Panc1 (cell line): ENCODE data around the gene LRMDA. TPM values are rescaled to one million over a fixed set of nuclear protein-coding genes. Genes with fewer than 3 reads are reported as not detected.

Experiments
- ATAC-seq: fragments of 200-7000 bp; cut with Tn5 transposase; 2 replicates; pipeline ENCODE4 v1.9.1; 2020; ENCODE audit warnings: mild to moderate bottlenecking, moderate library complexity
- BruUV-seq: library from RNA; stranded (reverse); fragments of 400-500 nt; replicated peaks from 2 replicates; lab custom pipeline; 2021; lab: Mats Ljungman, UMichigan
- CTCF ChIA-PET: fragments of 300-600 bp; sonication (Branson Sonifier 250); formaldehyde crosslinking; loops from one replicate; lab custom pipeline; 2022; ENCODE audit warnings: antibody characterized with exemption; lab: Charles Lee
- POLR2A ChIA-PET: fragments of 300-600 bp; sonication (Branson Sonifier 250); formaldehyde crosslinking; loops from one replicate; lab custom pipeline; 2022; ENCODE audit warnings: antibody characterized with exemption; lab: Charles Lee
- DNase-seq: peaks from one replicate; pipeline ENCODE4 v3.0.0-alpha.2; 2010; ENCODE audit warnings: low read depth, low spot score
- H3K27ac ChIP-seq: 2 replicates; pipeline ENCODE4 v1.5.1; 2011; ENCODE audit warnings: mild to moderate bottlenecking, low read length, inconsistent platforms
- H3K27me3 ChIP-seq: fragments of 200-500 bp; sonication (Bioruptor generic); 2 replicates; pipeline ENCODE4 v1.6.0; 2014; ENCODE audit warnings: low read length, inconsistent platforms; ENCODE audit not compliant: control insufficient read depth, insufficient read depth
- H3K36me3 ChIP-seq: fragments of 200-500 bp; sonication (Bioruptor generic); 2 replicates; pipeline ENCODE4 v1.5.1; 2014; ENCODE audit warnings: inconsistent platforms, mild to moderate bottlenecking, low read length, moderate library complexity; ENCODE audit not compliant: control insufficient read depth, insufficient read depth
- H3K4me1 ChIP-seq: 2 replicates; pipeline ENCODE4 v1.5.1; 2011; ENCODE audit warnings: inconsistent platforms, mild to moderate bottlenecking, low read length, moderate library complexity; ENCODE audit not compliant: control insufficient read depth, insufficient read depth
- H3K4me3 ChIP-seq, 2 experiments: 2 replicates each; pipeline ENCODE4 v1.5.1; 2011 to 2012; ENCODE audit warnings: low read depth in 2 of 2, low read length in 2 of 2, mild to moderate bottlenecking in 2 of 2, inconsistent platforms in 1 of 2, moderate library complexity in 1 of 2
- H3K9me3 ChIP-seq: fragments of 200-500 bp; sonication (Bioruptor generic); 2 replicates; pipeline ENCODE4 v1.5.1; 2014; ENCODE audit warnings: low read depth, mild to moderate bottlenecking, inconsistent platforms, low read length, moderate library complexity; ENCODE audit not compliant: control insufficient read depth, insufficient read depth
- POLR2AphosphoS5 ChIP-seq: IDR thresholded peaks from 2 replicates; pipeline ENCODE4 v1.6.1; 2012; ENCODE audit warnings: mild to moderate bottlenecking, low read depth, low read length, moderate library complexity
- SIN3A ChIP-seq: IDR thresholded peaks from 2 replicates; pipeline ENCODE4 v1.6.1; 2012; ENCODE audit warnings: low read depth, mild to moderate bottlenecking, low read length, moderate library complexity, borderline replicate concordance; ENCODE audit not compliant: insufficient read depth
- TCF7L2 ChIP-seq: IDR thresholded peaks from 2 replicates; pipeline ENCODE4 v1.6.1; 2011; ENCODE audit warnings: mild to moderate bottlenecking, low read depth, low read length, inconsistent platforms
- in situ Hi-C: cut with HindIII; loops from 2 replicates; pipeline ENCODE4 v1.10.0; 2016; ENCODE audit warnings: low sequenced_read_pairs, low pct_unique_long_range_greater_than_20kb
- intact Hi-C: fragments of 100-400 bp; cut with micrococcal nuclease; formaldehyde crosslinking; loops from one replicate; pipeline ENCODE4 v1.10.0; 2022; ENCODE audit not compliant: unreplicated experiment
- total RNA-seq: library from RNA; stranded (reverse); gene quantifications from one replicate; pipeline ENCODE4 v1.2.1, GENCODE V29; 2021; ENCODE audit not compliant: unreplicated experiment
- TF ChIP-seq, protein P1 (sequence below), 2 experiments: IDR thresholded peaks; 2 replicates each; pipeline ENCODE4 v1.6.1; 2011 to 2012; ENCODE audit warnings: low read depth in 2 of 2, control low read depth in 1 of 2, low read length in 1 of 2, mild to moderate bottlenecking in 1 of 2, moderate library complexity in 1 of 2; ENCODE audit not compliant: insufficient read depth in 1 of 2
- TF ChIP-seq, protein P2 (sequence below): fragments of 450-650 bp; IDR thresholded peaks from 2 replicates; pipeline ENCODE4 v1.5.1; 2017; ENCODE audit warnings: mild to moderate bottlenecking

LRMDA gene
- total RNA-seq, 1 experiment from 2014 or later, result 1.2 TPM

DNA sequence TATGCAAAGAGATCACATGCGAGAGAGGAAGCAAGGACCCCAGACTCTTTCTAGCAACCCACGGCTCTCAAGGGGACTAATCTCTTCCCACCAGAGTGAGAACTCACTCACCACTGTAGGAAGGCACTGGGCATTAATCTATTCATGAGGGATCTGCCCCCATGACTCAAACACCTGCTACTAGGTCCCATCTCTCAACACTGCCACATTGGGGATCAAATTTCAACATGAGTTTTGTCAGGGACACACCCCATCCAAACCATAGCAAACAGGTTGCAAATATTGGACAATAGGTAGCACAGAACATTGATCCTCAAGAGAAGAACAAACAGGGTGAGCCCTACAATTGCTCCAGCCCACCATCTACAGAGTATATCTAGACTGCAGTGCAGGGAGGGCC lies 740.6 kb downstream of the LRMDA start:
- TF ChIP-seq POLR2AphosphoS5, result no peak
- TF ChIP-seq, protein P1, sequence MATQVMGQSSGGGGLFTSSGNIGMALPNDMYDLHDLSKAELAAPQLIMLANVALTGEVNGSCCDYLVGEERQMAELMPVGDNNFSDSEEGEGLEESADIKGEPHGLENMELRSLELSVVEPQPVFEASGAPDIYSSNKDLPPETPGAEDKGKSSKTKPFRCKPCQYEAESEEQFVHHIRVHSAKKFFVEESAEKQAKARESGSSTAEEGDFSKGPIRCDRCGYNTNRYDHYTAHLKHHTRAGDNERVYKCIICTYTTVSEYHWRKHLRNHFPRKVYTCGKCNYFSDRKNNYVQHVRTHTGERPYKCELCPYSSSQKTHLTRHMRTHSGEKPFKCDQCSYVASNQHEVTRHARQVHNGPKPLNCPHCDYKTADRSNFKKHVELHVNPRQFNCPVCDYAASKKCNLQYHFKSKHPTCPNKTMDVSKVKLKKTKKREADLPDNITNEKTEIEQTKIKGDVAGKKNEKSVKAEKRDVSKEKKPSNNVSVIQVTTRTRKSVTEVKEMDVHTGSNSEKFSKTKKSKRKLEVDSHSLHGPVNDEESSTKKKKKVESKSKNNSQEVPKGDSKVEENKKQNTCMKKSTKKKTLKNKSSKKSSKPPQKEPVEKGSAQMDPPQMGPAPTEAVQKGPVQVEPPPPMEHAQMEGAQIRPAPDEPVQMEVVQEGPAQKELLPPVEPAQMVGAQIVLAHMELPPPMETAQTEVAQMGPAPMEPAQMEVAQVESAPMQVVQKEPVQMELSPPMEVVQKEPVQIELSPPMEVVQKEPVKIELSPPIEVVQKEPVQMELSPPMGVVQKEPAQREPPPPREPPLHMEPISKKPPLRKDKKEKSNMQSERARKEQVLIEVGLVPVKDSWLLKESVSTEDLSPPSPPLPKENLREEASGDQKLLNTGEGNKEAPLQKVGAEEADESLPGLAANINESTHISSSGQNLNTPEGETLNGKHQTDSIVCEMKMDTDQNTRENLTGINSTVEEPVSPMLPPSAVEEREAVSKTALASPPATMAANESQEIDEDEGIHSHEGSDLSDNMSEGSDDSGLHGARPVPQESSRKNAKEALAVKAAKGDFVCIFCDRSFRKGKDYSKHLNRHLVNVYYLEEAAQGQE (IDR thresholded peaks at IDR 0.05; ENCODE audit: insufficient read depth in 1 of 2, low read depth in 2 of 2, low read length in 1 of 2), result no peak
- no peak for TF ChIP-seq TCF7L2
- TF ChIP-seq SIN3A, result no peak
- TF ChIP-seq, protein P2, sequence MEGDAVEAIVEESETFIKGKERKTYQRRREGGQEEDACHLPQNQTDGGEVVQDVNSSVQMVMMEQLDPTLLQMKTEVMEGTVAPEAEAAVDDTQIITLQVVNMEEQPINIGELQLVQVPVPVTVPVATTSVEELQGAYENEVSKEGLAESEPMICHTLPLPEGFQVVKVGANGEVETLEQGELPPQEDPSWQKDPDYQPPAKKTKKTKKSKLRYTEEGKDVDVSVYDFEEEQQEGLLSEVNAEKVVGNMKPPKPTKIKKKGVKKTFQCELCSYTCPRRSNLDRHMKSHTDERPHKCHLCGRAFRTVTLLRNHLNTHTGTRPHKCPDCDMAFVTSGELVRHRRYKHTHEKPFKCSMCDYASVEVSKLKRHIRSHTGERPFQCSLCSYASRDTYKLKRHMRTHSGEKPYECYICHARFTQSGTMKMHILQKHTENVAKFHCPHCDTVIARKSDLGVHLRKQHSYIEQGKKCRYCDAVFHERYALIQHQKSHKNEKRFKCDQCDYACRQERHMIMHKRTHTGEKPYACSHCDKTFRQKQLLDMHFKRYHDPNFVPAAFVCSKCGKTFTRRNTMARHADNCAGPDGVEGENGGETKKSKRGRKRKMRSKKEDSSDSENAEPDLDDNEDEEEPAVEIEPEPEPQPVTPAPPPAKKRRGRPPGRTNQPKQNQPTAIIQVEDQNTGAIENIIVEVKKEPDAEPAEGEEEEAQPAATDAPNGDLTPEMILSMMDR, result no peak
- H3K9me3 ChIP-seq, result no peaks in the 10 kb centered on the region
- ChIA-PET POLR2A (no interaction called here), CTCF (no interaction called here)
- BruUV-seq, result no TSS peak
- ATAC-seq, result no peak
- no peak overlapping the region for H3K4me3 ChIP-seq
- no peak for DNase-seq
- H3K27me3 ChIP-seq, result no peaks in the 10 kb centered on the region
- H3K36me3 ChIP-seq, result no peaks in the 10 kb centered on the region
- in situ Hi-C loops (no loop called here), intact Hi-C loops (no loop called here)
- H3K27ac ChIP-seq, result no peak overlapping the region
- H3K4me1 ChIP-seq, result no peaks in the 10 kb centered on the region

DNA sequence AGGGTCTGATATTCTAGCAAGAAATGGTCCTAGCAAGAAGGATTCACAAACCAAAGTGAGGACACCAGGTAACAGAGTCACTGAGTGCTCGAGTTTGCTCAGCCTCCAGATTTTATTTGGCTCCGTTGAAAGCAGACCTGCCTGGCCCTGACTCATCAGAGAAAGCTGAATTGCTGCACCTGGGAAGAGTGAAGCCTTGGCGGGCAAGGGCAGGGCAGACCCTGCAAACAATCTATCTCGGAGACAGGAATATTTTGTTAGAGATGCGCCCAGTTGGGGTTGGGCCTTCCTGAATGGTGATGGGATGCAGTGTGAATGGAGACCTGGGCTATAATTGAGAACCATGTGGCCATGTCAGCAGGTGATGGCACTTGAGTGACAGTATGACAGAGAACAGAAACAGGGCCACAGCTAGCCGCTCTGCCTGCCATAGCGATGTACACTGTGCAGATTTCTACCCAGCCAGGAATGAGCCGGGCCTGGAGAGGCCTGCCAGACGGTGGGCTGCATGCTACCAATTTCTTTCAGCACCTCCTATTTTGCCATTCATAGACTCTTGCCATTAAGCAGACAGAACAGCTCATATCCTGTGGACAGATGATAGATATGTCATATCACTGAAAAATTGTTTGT lies 744.2 kb downstream of the LRMDA start:
- in situ Hi-C loops (no loop called here), intact Hi-C loops (no loop called here)
- ChIA-PET POLR2A (no interaction called here), CTCF (no interaction called here)
- DNase-seq, result no peak
- TF ChIP-seq, protein P1 (IDR thresholded peaks at IDR 0.05; ENCODE audit: insufficient read depth in 1 of 2, low read depth in 2 of 2, low read length in 1 of 2), result no peak
- no peaks in the 10 kb centered on the region for H3K36me3 ChIP-seq
- no peaks in the 10 kb centered on the region for H3K9me3 ChIP-seq
- H3K27ac ChIP-seq, result no peak overlapping the region
- no peaks in the 10 kb centered on the region for H3K4me1 ChIP-seq
- BruUV-seq, result no TSS peak
- no peak for ATAC-seq
- H3K4me3 ChIP-seq, result no peak overlapping the region
- no peaks in the 10 kb centered on the region for H3K27me3 ChIP-seq
